SK-N-MC (cell line): ENCODE measurements around the gene ACTR3C.

Experiments
- EZH2 ChIP-seq: fragments of 200-600 bp; sonication (generic); IDR thresholded peaks from one replicate; pipeline ENCODE4 v1.6.1; 2017; ENCODE audit warnings: antibody characterized with exemption
- FOXP2 ChIP-seq: optimal IDR thresholded peaks from 2 replicates; pipeline ENCODE3; 2011; ENCODE audit warnings: mild to moderate bottlenecking, moderate library complexity; ENCODE audit not compliant: insufficient read depth; ENCODE audit errors: extremely low read length, control extremely low read depth
- POLR2AphosphoS5 ChIP-seq: IDR thresholded peaks from 2 replicates; pipeline ENCODE4 v1.6.1; 2012; ENCODE audit warnings: mild to moderate bottlenecking, low read depth, low read length, borderline replicate concordance

- TF ChIP-seq POLR2AphosphoS5 (no peak), EZH2 (no peak), FOXP2 (no peak)
Observed at GRCh38 chr7:150356265-150356897, 33.0 kb upstream of the ACTR3C start.
